ENCODE results near the gene SLC26A11.

Gene SLC26A11

DNA sequence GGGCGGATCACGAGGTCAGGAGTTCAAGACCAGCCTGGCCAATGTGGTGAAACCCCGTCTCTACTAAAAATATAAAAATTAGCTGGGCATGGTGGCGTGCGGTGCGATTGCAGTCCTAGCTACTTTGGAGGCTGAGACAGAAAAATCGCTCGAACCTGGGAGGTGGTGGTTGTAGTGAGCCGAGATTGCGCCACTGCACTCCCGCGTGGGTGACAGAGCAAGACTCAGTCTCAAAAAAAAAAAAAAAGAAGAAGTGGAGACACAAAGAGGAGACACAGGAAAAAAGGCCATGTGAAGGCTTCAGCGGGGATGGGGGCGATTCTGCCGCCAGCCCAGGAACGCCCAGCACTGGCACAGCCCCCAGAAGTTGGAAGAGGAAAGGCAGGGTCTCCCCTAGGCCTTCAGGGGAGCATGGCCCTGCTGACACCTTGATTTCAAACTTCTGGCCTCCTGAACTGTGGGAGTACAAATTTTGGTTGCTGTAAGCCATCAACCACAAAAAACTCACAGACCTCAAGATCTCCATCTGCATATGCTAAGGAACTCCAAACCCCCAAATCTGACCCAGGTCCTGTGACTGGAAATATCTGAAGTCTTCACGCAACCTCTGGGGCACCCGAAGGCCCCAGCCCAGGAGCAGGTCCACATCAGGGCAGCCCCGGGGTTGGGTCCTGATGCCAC lies 7.1 kb upstream of the SLC26A11 start:
- TF ChIP-seq, protein P1, sequence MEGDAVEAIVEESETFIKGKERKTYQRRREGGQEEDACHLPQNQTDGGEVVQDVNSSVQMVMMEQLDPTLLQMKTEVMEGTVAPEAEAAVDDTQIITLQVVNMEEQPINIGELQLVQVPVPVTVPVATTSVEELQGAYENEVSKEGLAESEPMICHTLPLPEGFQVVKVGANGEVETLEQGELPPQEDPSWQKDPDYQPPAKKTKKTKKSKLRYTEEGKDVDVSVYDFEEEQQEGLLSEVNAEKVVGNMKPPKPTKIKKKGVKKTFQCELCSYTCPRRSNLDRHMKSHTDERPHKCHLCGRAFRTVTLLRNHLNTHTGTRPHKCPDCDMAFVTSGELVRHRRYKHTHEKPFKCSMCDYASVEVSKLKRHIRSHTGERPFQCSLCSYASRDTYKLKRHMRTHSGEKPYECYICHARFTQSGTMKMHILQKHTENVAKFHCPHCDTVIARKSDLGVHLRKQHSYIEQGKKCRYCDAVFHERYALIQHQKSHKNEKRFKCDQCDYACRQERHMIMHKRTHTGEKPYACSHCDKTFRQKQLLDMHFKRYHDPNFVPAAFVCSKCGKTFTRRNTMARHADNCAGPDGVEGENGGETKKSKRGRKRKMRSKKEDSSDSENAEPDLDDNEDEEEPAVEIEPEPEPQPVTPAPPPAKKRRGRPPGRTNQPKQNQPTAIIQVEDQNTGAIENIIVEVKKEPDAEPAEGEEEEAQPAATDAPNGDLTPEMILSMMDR (IDR thresholded peaks at IDR 0.05) = no peak
- no peak for TF ChIP-seq ZFX (IDR thresholded peaks at IDR 0.05; ENCODE audit: borderline replicate concordance)
- H3K27ac ChIP-seq = no peak overlapping the region

DNA sequence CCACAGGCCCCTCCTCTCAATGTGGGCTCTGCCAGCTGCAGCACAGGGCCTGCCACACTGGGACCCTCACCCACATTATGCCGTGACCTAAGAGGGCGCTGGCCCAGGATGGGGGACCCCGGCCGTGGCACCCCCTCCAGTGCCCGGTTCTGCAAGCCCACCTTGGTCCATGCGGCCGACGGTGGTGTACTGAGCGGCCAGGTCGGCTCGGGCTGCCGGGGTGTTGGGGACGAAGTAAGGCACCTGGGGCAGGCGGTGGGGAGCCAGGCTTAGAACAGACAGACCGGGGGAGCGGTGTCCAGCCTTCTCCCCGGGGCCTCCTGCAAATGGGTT lies 6.6 kb upstream of the SLC26A11 start:
- H3K27ac ChIP-seq = no peak overlapping the region
- TF ChIP-seq, protein P1 (IDR thresholded peaks at IDR 0.05) = no peak
- no peak for TF ChIP-seq ZFX (IDR thresholded peaks at IDR 0.05; ENCODE audit: borderline replicate concordance)

- H3K27ac ChIP-seq = no peak overlapping the region
- TF ChIP-seq, protein P1 (IDR thresholded peaks at IDR 0.05) = no peak
- no peak for TF ChIP-seq ZFX (IDR thresholded peaks at IDR 0.05; ENCODE audit: borderline replicate concordance)
Measured at GRCh38 chr17:80214012-80214877, 6.0 kb upstream of the SLC26A11 start.

- no peak overlapping the region for H3K27ac ChIP-seq
- no peak for TF ChIP-seq ZFX (IDR thresholded peaks at IDR 0.05; ENCODE audit: borderline replicate concordance)
- TF ChIP-seq, protein P1 (IDR thresholded peaks at IDR 0.05) = no peak
Measured at GRCh38 chr17:80214878-80215210, 5.4 kb upstream of the SLC26A11 start.

GRCh38 chr17:80216473-80217456 lies 3.5 kb upstream of the SLC26A11 start:
- no peak overlapping the region for H3K27ac ChIP-seq
- TF ChIP-seq, protein P1 (IDR thresholded peaks at IDR 0.05) = no peak
- no peak for TF ChIP-seq ZFX (IDR thresholded peaks at IDR 0.05; ENCODE audit: borderline replicate concordance)

DNA sequence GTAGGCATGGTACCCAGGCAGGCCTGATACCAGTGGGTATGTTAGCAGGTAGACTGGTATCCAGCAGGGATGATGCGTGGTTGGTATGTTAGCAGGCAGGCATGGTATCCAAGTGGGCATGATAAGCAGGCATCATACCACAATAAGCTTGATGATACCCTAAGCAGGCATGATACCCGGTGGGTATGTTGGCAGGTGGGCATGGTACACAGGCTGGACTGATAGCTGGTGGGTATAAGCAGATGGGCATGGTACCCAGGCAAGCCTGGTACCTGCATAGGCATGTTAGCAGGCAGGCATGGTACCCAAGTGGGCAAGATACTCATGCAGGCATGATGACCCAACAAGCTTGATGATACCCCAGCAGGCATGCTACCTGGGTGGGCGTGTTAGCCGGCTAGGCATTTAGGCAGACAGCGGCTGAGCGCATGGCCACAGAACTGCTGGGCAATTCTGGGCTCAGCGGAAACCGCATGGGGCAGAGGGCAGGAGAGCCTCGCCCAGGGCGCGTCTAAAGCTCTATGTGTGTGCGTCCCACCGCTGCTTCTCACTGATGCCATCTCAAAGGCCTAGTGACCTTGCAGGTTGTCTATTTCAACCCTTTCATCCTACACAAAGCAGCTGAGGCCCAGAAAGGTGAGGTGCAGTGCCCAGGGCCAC lies 2.4 kb upstream of the SLC26A11 start:
- TF ChIP-seq, protein P1 (IDR thresholded peaks at IDR 0.05) = no peak
- TF ChIP-seq ZFX (IDR thresholded peaks at IDR 0.05; ENCODE audit: borderline replicate concordance) = no peak
- no peak overlapping the region for H3K27ac ChIP-seq

Measured in 22Rv1 (cell line).